AG04449 (cell line): ENCODE measurements around the gene TRDN.

Source experiments
- CTCF ChIA-PET: fragments of 350-600 bp; formaldehyde crosslinking; extraction: SDS; loops from one replicate; lab custom pipeline; 2021; ENCODE audit warnings: antibody characterized with exemption; lab: Yijun Ruan, JAX
- POLR2A ChIA-PET: fragments of 400-600, 350-600 bp; formaldehyde crosslinking; extraction: SDS; loops from one replicate; lab custom pipeline; 2020; ENCODE audit warnings: antibody characterized with exemption, inconsistent platforms; lab: Yijun Ruan, JAX
- DNase-seq: peaks from one replicate; pipeline ENCODE4 v3.0.0-alpha.2; 2010; ENCODE audit warnings: low read depth, low spot score
- H3K4me3 ChIP-seq: 2 replicates; pipeline ENCODE4 v1.5.1; 2011; ENCODE audit warnings: low read depth, mild to moderate bottlenecking, control low read depth, low read length
- CTCF ChIP-seq: IDR thresholded peaks from one replicate; pipeline ENCODE4 v1.5.1; 2011; ENCODE audit warnings: mild to moderate bottlenecking, moderate library complexity, low read length, control low read depth, inconsistent platforms; ENCODE audit not compliant: insufficient read depth; ENCODE audit errors: missing control alignments

Gene TRDN

GRCh38 chr6:123214433-123214832 is 422.3 kb downstream of the TRDN start:
- POLR2A ChIA-PET = no interaction called here
- TF ChIP-seq CTCF = no peak
- H3K4me3 ChIP-seq = no peak overlapping the region
- DNase-seq = no peak
- CTCF ChIA-PET = no interaction called here

- no peak for TF ChIP-seq CTCF
- CTCF ChIA-PET = no interaction called here
- DNase-seq = no peak
- POLR2A ChIA-PET = no interaction called here
- no peak overlapping the region for H3K4me3 ChIP-seq
Observed at GRCh38 chr6:123213921-123214320, 422.8 kb downstream of the TRDN start.

- DNase-seq = no peak
- no peak for TF ChIP-seq CTCF
- CTCF ChIA-PET = no interaction called here
- no peak overlapping the region for H3K4me3 ChIP-seq
- POLR2A ChIA-PET = no interaction called here
Observed at GRCh38 chr6:123211777-123212545, 424.8 kb downstream of the TRDN start.

- CTCF ChIA-PET = no interaction called here
- H3K4me3 ChIP-seq = no peak overlapping the region
- no peak for DNase-seq
- POLR2A ChIA-PET = no interaction called here
- TF ChIP-seq CTCF = no peak
Observed at GRCh38 chr6:123210645-123211044, 426.1 kb downstream of the TRDN start.

GRCh38 chr6:123207967-123208510 is 428.7 kb downstream of the TRDN start:
- CTCF ChIA-PET = no interaction called here
- no peak overlapping the region for H3K4me3 ChIP-seq
- DNase-seq = no peak
- no peak for TF ChIP-seq CTCF
- POLR2A ChIA-PET = no interaction called here

GRCh38 chr6:123203928-123204327 is 432.8 kb downstream of the TRDN start:
- CTCF ChIA-PET = no interaction called here
- POLR2A ChIA-PET = no interaction called here
- no peak for TF ChIP-seq CTCF
- DNase-seq = no peak
- H3K4me3 ChIP-seq = no peak overlapping the region
